ENCODE measurements around the gene SURF6.

DNA sequence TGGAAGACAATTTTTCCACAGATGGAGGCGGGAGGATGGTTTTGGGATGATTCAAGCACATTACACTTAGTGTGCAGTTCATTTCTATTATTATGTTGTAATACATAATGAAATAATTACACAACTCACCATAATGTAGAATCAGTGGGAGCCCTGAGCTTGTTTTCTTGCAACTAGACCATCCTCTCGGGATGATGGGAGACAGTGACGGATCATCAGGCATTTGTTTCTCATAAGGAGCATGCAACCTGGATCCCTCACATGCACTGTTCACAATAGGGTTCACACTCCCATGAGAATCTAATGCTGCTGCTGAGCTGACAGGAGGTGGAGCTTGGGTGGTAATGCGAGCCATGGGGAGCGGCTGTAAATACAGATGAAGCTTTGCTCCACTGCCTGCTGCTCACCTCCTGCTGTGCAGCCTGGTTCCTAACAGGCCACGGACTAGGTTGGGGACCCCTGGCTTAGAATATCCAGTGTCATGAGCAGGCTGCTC is 41.8 kb upstream of the SURF6 start:
- TF ChIP-seq POLR2AphosphoS5 (IDR thresholded peaks at IDR 0.05; ENCODE audit: low read depth, low read length) = no peak
- TF ChIP-seq POLR2A (IDR thresholded peaks at IDR 0.05; ENCODE audit: low read depth, low read length) = no peak

Data from GM12892 (cell line).